HepG2 (cell line): ENCODE data around the gene COG8. TPM values are rescaled to one million over a fixed set of nuclear protein-coding genes. Genes with fewer than 3 reads are reported as not detected.
A peak's percentile ranks its signal among the peaks of the same experiment; 100 is the strongest.

Experiments
- GTF2F1 ChIP-seq: fragments of 150-350 bp; IDR thresholded peaks from 2 replicates; pipeline ENCODE4 v1.6.1; 2014; ENCODE audit warnings: low read length
- HNRNPLL ChIP-seq: fragments of 200-400 bp; formaldehyde crosslinking; IDR thresholded peaks from 2 replicates; pipeline ENCODE4 v1.6.1; 2017; ENCODE audit warnings: mild to moderate bottlenecking, low read depth, low read length; ENCODE audit not compliant: poor library complexity, severe bottlenecking
- MBD4 ChIP-seq: IDR thresholded peaks from 2 replicates; pipeline ENCODE4 v1.6.1; 2012; ENCODE audit warnings: low read length, inconsistent platforms, borderline replicate concordance
- NCOA2 ChIP-seq: sonication (generic); formaldehyde crosslinking; IDR thresholded peaks from 2 replicates; pipeline ENCODE4 v1.8.0; 2022; ENCODE audit warnings: inconsistent platforms
- NFKBIZ ChIP-seq: IDR thresholded peaks from 2 replicates; pipeline ENCODE4 v1.6.1; 2018; ENCODE audit warnings: missing genetic modification reagents, missing compliant biosample characterization
- RFX1 ChIP-seq: fragments of 450-650 bp; IDR thresholded peaks from 2 replicates; pipeline ENCODE4 v1.6.1; 2017
- STAG1 ChIP-seq: sonication (generic); formaldehyde crosslinking; IDR thresholded peaks from 2 replicates; pipeline ENCODE4 v1.4.0; 2020; ENCODE audit warnings: missing genetic modification reagents
- ZBTB38 ChIP-seq: sonication (generic); formaldehyde crosslinking; IDR thresholded peaks from 2 replicates; pipeline ENCODE4 v1.5.1; 2020; ENCODE audit warnings: mild to moderate bottlenecking, missing genetic modification reagents
- ZNF160 ChIP-seq: sonication (generic); formaldehyde crosslinking; IDR thresholded peaks from 2 replicates; pipeline ENCODE4 v1.8.0; 2022; ENCODE audit warnings: mild to moderate bottlenecking, inconsistent platforms, missing genetic modification reagents
- ZNF468 ChIP-seq: sonication (generic); formaldehyde crosslinking; IDR thresholded peaks from 2 replicates; pipeline ENCODE4 v1.8.0; 2022; ENCODE audit warnings: mild to moderate bottlenecking, moderate library complexity, missing genetic modification reagents
- ZNF720 ChIP-seq: sonication (generic); formaldehyde crosslinking; IDR thresholded peaks from 2 replicates; pipeline ENCODE4 v1.4.0; 2020; ENCODE audit warnings: missing genetic modification reagents
- ZNF883 ChIP-seq: sonication (generic); formaldehyde crosslinking; IDR thresholded peaks from 2 replicates; pipeline ENCODE4 v1.5.1; 2020; ENCODE audit warnings: mild to moderate bottlenecking, missing genetic modification reagents; ENCODE audit errors: not compliant biosample characterization
- ZSCAN30 ChIP-seq: sonication (generic); formaldehyde crosslinking; IDR thresholded peaks from 2 replicates; pipeline ENCODE4 v1.5.0; 2020; ENCODE audit warnings: mild to moderate bottlenecking, missing genetic modification reagents
- polyA plus RNA-seq, 8 experiments: library from polyadenylated mRNA; depleted of rRNA in 3 of 8; stranded (reverse) in 7 of 8; unstranded in 1 of 8; fragments of >200 nt; fragmentation: Illumina TruSeq in 4 of 8; extraction: Trizol in 4 of 8; gene quantifications; 2 replicates each; pipeline versions ENCODE4 v1.2.1 to v1.2.3, GENCODE V29; 2011 to 2016; ENCODE audit warnings: low read depth in 4 of 8, missing spikeins in 1 of 8, mixed read lengths in 1 of 8; ENCODE audit not compliant: insufficient read depth in 1 of 8
- total RNA-seq, 5 experiments: library from RNA; depleted of rRNA; stranded (reverse); fragments of >200 nt; fragmentation: Illumina TruSeq; extraction: Trizol; gene quantifications; 2 replicates each; pipeline ENCODE4 v1.2.3, GENCODE V29; 2016; ENCODE audit warnings: low read depth in 1 of 5
- TF ChIP-seq, protein P1 (sequence below): sonication (generic); formaldehyde crosslinking; IDR thresholded peaks from 2 replicates; pipeline ENCODE4 v1.9.0; 2021; ENCODE audit warnings: missing genetic modification reagents, mild to moderate bottlenecking, borderline replicate concordance
- TF ChIP-seq, protein P2 (sequence below): sonication (generic); formaldehyde crosslinking; IDR thresholded peaks from 2 replicates; pipeline ENCODE4 v1.4.0; 2020; ENCODE audit warnings: missing genetic modification reagents, borderline replicate concordance

Gene COG8
- total and polyA plus RNA-seq, 2 of the 13 experiments (the other 11 are each of a cell fraction or from before 2014, with no cell fraction given): 45.5 to 52.1 TPM

DNA sequence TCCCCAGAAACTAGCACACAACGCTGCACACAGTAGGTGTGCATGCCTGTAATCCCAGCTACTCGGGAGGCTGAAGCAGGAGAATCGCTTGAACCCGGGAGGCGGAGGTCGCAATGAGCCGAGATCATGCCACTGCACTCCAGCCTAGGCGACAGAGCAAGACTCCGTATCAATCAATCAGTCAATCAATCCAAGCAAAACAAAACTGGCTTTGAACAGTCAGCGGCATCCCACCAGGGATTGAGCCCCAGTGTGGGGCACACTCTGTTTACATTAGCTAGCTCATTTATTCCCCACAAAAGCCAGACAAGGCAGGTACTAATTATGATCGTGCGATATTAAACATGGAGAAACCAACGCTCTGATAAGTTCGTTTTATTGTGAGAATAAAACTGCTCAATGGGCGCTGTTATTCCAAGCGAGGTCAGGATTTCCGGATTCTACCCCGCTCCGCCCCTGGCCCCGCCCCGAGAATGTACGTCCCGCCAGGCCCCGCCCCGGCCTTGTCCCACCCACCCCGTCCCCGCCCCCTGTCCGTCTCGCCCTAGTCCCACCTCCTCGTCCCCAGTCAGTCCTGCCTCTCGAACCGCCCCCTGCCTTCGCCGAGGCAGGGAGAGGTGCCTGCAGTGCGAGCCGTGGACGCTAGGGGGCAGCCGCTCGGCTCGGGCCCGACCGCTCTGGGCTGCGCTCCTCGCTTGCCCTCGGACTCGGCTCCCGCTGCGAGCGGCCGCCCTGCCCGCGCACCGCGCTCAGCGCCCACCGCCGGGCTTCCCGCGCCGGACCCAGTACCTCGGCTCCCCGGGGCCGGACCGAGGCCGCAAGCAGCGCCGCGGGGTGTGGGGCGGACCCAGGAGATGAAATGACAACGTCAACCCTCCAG is 28.5 kb downstream of the COG8 start, which contains the start of gene VPS4A (continued):
- TF ChIP-seq, protein P1, sequence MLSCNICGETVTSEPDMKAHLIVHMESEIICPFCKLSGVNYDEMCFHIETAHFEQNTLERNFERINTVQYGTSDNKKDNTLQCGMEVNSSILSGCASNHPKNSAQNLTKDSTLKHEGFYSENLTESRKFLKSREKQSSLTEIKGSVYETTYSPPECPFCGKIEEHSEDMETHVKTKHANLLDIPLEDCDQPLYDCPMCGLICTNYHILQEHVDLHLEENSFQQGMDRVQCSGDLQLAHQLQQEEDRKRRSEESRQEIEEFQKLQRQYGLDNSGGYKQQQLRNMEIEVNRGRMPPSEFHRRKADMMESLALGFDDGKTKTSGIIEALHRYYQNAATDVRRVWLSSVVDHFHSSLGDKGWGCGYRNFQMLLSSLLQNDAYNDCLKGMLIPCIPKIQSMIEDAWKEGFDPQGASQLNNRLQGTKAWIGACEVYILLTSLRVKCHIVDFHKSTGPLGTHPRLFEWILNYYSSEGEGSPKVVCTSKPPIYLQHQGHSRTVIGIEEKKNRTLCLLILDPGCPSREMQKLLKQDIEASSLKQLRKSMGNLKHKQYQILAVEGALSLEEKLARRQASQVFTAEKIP (CRISPR knock-in tag): no peak
- TF ChIP-seq, protein P2, sequence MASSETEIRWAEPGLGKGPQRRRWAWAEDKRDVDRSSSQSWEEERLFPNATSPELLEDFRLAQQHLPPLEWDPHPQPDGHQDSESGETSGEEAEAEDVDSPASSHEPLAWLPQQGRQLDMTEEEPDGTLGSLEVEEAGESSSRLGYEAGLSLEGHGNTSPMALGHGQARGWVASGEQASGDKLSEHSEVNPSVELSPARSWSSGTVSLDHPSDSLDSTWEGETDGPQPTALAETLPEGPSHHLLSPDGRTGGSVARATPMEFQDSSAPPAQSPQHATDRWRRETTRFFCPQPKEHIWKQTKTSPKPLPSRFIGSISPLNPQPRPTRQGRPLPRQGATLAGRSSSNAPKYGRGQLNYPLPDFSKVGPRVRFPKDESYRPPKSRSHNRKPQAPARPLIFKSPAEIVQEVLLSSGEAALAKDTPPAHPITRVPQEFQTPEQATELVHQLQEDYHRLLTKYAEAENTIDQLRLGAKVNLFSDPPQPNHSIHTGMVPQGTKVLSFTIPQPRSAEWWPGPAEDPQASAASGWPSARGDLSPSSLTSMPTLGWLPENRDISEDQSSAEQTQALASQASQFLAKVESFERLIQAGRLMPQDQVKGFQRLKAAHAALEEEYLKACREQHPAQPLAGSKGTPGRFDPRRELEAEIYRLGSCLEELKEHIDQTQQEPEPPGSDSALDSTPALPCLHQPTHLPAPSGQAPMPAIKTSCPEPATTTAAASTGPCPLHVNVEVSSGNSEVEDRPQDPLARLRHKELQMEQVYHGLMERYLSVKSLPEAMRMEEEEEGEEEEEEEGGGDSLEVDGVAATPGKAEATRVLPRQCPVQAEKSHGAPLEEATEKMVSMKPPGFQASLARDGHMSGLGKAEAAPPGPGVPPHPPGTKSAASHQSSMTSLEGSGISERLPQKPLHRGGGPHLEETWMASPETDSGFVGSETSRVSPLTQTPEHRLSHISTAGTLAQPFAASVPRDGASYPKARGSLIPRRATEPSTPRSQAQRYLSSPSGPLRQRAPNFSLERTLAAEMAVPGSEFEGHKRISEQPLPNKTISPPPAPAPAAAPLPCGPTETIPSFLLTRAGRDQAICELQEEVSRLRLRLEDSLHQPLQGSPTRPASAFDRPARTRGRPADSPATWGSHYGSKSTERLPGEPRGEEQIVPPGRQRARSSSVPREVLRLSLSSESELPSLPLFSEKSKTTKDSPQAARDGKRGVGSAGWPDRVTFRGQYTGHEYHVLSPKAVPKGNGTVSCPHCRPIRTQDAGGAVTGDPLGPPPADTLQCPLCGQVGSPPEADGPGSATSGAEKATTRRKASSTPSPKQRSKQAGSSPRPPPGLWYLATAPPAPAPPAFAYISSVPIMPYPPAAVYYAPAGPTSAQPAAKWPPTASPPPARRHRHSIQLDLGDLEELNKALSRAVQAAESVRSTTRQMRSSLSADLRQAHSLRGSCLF: no peak
- TF ChIP-seq ZBTB38 (CRISPR knock-in tag) (peak; percentile 7), HNRNPLL (peak; percentile 89), RFX1 (no peak), ZNF883 (no peak), ZNF720 (no peak), NCOA2 (CRISPR knock-in tag) (no peak), STAG1 (CRISPR knock-in tag) (peak; percentile 82), ZNF468 (CRISPR knock-in tag) (no peak), NFKBIZ (no peak), ZSCAN30 (no peak), ZNF160 (no peak; the same call in 1 of the 2 replicates), GTF2F1 (no peak), MBD4 (no peak)
